Naive thymus-derived CD8-positive, alpha-beta T cell (primary cell): ENCODE results near the gene BLOC1S4. TPM values are rescaled to one million over a fixed set of nuclear protein-coding genes. Genes with fewer than 3 reads are reported as not detected.
"Not testable (repeated sequence)": the region's sequence is repeated elsewhere in the genome, so short reads cannot be mapped to it uniquely, and the experiment has no call there.

Experiments used
- ATAC-seq, 2 donors: fragments of 150-1000 bp; cut with Tn5 transposase in 1 of 2; sonication (Bioruptor Pico), chemical (Tn5 transposase) in 1 of 2; 1 replicate in 1 of 2; 2 replicates in 1 of 2; pipeline ENCODE4 v1.10.0; 2021; ENCODE audit warnings: mild to moderate bottlenecking in 2 of 2, moderate library complexity in 2 of 2
- POLR2A ChIA-PET: fragments of 350-600 bp; sonication (Branson Sonifier 250); formaldehyde crosslinking; loops from one replicate; lab custom pipeline; 2021; ENCODE audit warnings: antibody characterized with exemption; lab: Charles Lee
- DNase-seq, 10 donors: peaks; one replicate each; pipeline versions ENCODE4 v3.0.0 to v3.0.0-alpha.2; 2020 to 2022
- H3K27ac Mint-ChIP-seq, 10 donors: one replicate each; pipeline ENCODE4 v1.8.0; 2020 to 2022; ENCODE audit warnings: mild to moderate bottlenecking in 10 of 10, mixed read lengths in 10 of 10, moderate library complexity in 4 of 10, inconsistent platforms in 1 of 10
- H3K27me3 Mint-ChIP-seq, 5 donors: one replicate each; pipeline ENCODE4 v1.8.0; 2021 to 2022; ENCODE audit warnings: mixed read lengths in 5 of 5
- H3K36me3 Mint-ChIP-seq, 3 donors: one replicate each; pipeline ENCODE4 v1.8.0; 2020 to 2022; ENCODE audit warnings: mixed read lengths in 3 of 3, mild to moderate bottlenecking in 2 of 3, inconsistent platforms in 1 of 3
- H3K4me1 Mint-ChIP-seq, 4 donors: one replicate each; pipeline ENCODE4 v1.8.0; 2021 to 2022; ENCODE audit warnings: mixed read lengths in 4 of 4
- H3K4me3 Mint-ChIP-seq, 10 donors: one replicate each; pipeline ENCODE4 v1.8.0; 2020 to 2022; ENCODE audit warnings: mild to moderate bottlenecking in 10 of 10, mixed read lengths in 10 of 10, moderate library complexity in 6 of 10, inconsistent platforms in 1 of 10
- H3K9me3 Mint-ChIP-seq, 9 donors: one replicate each; pipeline ENCODE4 v1.8.0; 2020 to 2022; ENCODE audit warnings: mixed read lengths in 9 of 9, mild to moderate bottlenecking in 3 of 9, inconsistent platforms in 1 of 9, moderate library complexity in 1 of 9
- polyA plus RNA-seq, 3 donors: library from polyadenylated mRNA; unstranded; fragments of 300-500 nt; fragmentation: Illumina TruSeq; gene quantifications; one replicate each; pipeline ENCODE4 v1.2.3, GENCODE V29; 2021
- total RNA-seq, 8 experiments: library from RNA in 2 of 8; stranded (reverse) in 2 of 8; gene quantifications; one replicate each; pipeline ENCODE4 v1.2.3 and lab custom pipeline; 2021 to 2026

Gene BLOC1S4
- total and polyA plus RNA-seq, 5 experiments from 2014 or later: 38.7 to 81.6 (median 65.8) TPM

DNA sequence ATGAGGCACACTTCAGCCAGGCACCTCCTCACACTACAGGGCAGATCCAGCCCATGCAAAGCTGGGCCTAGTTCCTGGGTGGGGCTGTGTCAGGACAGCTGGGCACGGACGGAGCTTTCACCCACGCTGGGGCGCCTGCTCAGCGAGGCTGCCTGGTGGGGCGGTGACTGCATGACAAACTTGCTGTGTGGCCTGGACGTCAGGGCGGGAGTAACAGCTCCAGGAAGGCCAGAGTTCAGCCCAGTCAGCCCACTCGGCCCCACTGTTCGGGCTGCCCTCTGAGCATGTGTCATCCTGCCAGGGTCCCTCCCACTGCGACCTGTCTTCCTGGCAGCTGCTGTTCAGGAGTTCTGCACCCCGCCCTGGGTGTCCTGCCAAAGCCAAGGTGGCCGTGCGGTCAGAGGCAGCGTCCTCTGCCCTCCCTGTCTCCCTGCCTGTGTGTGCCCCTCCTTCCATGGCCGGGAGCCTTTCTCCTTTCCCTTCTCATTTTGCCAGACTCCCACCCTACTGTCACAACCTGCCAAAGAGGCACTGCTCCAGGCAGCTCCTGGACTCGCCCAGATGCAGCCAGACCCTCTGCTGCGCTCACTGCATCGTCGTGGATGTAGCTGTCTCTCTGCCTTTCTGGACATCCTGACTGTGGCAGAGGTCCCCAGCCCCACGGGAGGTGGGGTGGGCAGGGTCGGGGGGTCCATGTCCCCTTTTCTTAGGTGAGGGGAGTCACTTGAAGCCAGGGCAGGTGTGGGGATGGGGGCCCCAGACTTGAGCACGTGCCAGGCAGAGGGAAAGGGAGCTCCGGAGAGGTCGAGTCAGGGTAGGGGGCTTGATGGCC, 33.6 kb downstream of the BLOC1S4 start:
- POLR2A ChIA-PET: interaction anchor here (0.6 kb wide), 1 partner anchor 102 kb away, joined by 3 read pairs; no protein-coding TSS in a partner anchor
- no peak overlapping the region for H3K4me3 Mint-ChIP-seq
- no peaks in the 10 kb centered on the region for H3K36me3 Mint-ChIP-seq
- H3K9me3 Mint-ChIP-seq: no peaks in the 10 kb centered on the region
- DNase-seq: no peak
- ATAC-seq: no peak
- peaks cover 0 to 1% (median 0%) of the 10 kb centered on the region in 5 donors for H3K27me3 Mint-ChIP-seq
- peaks cover 4 to 22% (median 12%) of the 10 kb centered on the region in 4 donors for H3K4me1 Mint-ChIP-seq
- H3K27ac Mint-ChIP-seq: peak overlapping the region in 2 of 10 donors; percentile 37 to 56

DNA sequence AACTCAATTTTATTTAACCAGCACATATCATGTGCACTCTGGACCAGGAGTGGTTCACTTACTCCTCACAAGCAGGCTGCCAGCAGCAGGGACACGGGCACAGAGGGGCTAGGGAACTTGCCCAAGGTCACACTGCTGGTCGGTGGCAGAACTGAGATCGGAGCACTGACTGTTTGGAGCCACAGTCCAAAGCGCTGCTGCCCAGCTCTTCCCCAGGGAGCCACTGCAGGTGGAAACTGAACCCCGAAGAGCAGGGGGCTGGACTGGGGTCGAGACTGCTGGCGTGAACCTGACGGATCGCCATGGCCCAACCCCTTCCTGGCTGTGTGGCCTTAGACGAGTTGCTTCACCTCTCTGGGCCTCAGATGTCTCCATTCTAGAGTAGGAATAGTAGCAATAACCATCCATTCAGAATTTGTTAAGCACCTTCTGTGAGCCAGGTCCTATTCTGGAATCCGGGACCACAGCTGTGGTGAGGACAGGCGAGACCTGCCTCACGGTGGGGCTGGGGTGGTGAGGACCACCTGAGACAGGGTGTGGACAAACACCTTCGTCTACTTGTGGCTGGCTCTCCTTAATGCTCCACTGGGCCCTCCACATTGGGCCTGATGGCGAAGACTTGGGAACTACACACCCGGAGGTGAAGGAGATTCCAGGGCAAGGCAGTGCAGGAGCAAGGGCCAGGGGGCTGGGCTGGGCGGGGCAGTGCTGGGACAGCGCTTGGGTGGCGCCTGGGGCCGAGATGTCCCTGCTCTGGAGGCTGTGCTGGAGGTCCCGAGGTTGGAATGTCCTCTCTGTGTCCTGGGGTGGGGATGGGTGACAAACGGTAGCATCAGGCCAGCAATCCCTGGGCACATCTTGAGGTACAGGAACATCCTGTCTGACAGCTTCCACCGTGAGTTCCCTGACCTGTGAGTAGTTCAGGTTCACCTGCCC, 34.6 kb downstream of the BLOC1S4 start:
- no peaks in the 10 kb centered on the region for H3K9me3 Mint-ChIP-seq
- ATAC-seq (no peak), DNase-seq (no peak)
- no peaks in the 10 kb centered on the region for H3K27me3 Mint-ChIP-seq
- peak overlapping the region in 7 of 10 donors; percentile 29 to 87 (median 43) for H3K27ac Mint-ChIP-seq
- no peaks in the 10 kb centered on the region for H3K36me3 Mint-ChIP-seq
- POLR2A ChIA-PET: interaction anchor here (1.2 kb wide), 1 partner anchor 25 kb away, joined by 4 read pairs; no protein-coding TSS in a partner anchor
- peak overlapping the region in 5 of 10 donors; percentile 6 to 62 (median 22) for H3K4me3 Mint-ChIP-seq
- peaks cover 4 to 22% (median 12%) of the 10 kb centered on the region in 4 donors for H3K4me1 Mint-ChIP-seq

DNA sequence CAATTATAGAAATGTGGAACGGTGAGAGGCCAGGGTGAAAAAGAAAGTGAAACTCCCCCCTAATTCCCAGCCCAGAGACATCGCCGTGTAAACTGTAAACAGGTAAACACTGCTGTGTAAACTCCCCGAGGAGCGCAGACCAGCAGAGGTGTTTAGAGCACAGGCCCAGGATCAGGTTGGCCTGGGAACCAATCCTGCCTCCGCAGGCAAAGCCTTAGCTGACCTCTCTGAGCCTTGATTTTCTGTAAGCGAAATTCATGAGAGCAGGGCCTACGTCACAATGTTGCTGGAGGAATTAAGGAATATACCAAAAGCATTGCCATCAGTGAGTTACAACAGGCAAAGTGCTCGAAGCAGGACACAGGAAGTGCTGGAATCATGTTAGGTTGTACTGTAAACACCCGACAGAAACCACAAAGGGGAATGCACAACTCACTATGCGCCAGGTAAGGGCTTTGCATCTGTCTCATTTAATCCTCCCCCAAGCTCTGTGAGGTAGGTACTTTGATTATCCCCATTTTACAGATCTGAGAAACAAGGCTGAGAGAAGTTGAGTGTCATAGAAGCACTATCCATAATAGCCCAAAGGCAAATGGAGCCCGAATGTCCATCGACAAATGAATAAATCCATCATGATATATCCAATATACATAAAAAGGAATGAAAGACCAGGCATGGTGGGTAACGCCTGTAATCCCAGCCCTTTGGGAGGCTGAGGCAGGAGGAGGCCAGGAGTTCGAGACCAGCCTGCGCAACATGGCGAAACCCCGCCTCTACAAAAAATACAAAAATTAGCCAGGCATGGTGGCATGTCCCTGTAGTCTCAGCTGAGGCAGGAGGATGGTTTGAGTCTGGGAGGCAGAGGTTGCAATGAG, 35.9 kb downstream of the BLOC1S4 start:
- Mint-ChIP-seq H3K4me3 (peak overlapping the region; percentile 60 to 82 (median 75)), H3K4me1 (peaks cover 4 to 20% (median 12%) of the 10 kb centered on the region in 4 donors), H3K27ac (peak overlapping the region; percentile 45 to 93 (median 88)), H3K9me3 (no peaks in the 10 kb centered on the region), H3K36me3 (no peaks in the 10 kb centered on the region), H3K27me3 (no peaks in the 10 kb centered on the region)
- ATAC-seq (peak in 1 of 2 donors; percentile 58), DNase-seq (no peak)
- POLR2A ChIA-PET: interaction anchor here (1.1 to 1.7 kb wide), 3 partner anchors 16 to 34 kb away, joined by 3 to 4 read pairs (median 3); no protein-coding TSS in a partner anchor

DNA sequence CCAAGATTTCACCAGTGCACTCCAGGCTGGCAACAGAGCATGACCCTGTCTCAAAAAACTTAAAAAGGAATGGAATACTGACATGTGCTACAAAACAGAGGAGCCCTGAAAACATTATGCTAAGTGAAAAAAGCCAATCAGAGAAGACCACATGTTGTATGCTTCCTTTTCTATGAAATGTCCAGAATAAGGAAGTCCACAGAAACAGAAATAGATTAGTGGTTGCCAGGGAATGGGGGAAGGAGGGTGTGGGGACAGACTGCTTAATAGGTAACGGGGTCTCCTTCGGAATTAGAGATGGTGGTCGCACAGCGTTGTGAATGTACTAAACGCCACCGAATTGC, 36.5 kb downstream of the BLOC1S4 start:
- DNase-seq (no peak), ATAC-seq (no peak)
- Mint-ChIP-seq H3K36me3 (no peaks in the 10 kb centered on the region), H3K27me3 (no peaks in the 10 kb centered on the region), H3K4me1 (peaks cover 4 to 18% (median 12%) of the 10 kb centered on the region in 4 donors), H3K4me3 (no peak overlapping the region), H3K9me3 (no peaks in the 10 kb centered on the region), H3K27ac (peak overlapping the region in 3 of 10 donors; percentile 83 to 90 (median 87))
- POLR2A ChIA-PET: interaction anchor here (1.7 kb wide), 1 partner anchor 35 kb away, joined by 3 read pairs; no protein-coding TSS in a partner anchor

DNA sequence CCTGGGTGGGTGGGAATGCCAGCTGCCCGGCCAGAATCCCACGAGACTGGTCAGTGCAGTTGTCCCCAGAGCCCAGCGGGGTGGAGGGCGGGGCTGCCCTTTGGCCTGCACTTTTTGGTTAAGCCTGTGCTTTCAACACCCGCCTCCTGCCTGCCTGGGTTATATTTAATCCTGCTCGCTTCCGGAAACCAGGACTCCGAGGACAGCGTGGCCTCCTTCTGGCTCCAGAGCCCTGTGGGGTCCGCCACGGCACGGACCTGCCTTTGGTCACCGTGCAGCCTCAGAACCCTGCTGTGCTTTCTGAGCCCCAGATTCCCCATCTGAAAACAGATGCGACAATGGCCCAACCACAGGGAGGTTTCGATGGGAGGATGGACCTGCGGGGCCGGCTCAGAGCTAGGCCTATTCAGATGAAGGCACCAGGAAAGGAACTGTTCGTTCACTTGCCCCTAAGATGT, 37.2 kb downstream of the BLOC1S4 start:
- Mint-ChIP-seq H3K27me3 (no peaks in the 10 kb centered on the region), H3K9me3 (no peaks in the 10 kb centered on the region), H3K36me3 (no peaks in the 10 kb centered on the region), H3K4me1 (peaks cover 4 to 18% (median 12%) of the 10 kb centered on the region in 4 donors), H3K4me3 (no peak overlapping the region), H3K27ac (no peak overlapping the region)
- no peak for DNase-seq
- ATAC-seq: no peak
- POLR2A ChIA-PET: interaction anchor here (0.8 to 1.7 kb wide), 2 partner anchors 35 to 80 kb away, joined by 3 to 4 read pairs; a partner anchor contains a TSS

DNA sequence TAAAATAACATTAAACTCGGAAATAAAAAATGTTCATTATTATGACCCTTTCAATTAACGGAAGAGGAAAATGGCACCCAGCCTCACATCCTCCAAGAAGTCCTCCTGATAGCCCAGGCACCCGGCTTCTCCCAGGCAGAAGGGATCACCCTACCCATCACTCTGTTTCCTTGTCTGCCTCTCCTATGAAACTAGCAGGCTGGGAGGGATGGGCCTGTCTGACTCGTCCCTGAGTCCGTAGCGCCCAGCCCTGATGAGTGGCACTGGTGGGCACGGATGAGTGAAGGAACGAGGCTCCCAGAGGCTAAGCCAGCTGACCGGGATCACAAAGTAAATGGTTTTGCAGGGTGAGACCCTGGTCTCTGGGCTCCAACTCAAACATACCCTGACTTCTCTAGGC, 37.9 kb downstream of the BLOC1S4 start:
- POLR2A ChIA-PET: interaction anchor here (0.8 kb wide), 1 partner anchor 80 kb away, joined by 4 read pairs; a partner anchor contains a TSS
- Mint-ChIP-seq H3K27ac (no peak overlapping the region), H3K36me3 (no peaks in the 10 kb centered on the region), H3K4me1 (peaks cover 4 to 20% (median 12%) of the 10 kb centered on the region in 4 donors), H3K4me3 (no peak overlapping the region), H3K27me3 (no peaks in the 10 kb centered on the region), H3K9me3 (no peaks in the 10 kb centered on the region)
- DNase-seq (no peak), ATAC-seq (no peak)

DNA sequence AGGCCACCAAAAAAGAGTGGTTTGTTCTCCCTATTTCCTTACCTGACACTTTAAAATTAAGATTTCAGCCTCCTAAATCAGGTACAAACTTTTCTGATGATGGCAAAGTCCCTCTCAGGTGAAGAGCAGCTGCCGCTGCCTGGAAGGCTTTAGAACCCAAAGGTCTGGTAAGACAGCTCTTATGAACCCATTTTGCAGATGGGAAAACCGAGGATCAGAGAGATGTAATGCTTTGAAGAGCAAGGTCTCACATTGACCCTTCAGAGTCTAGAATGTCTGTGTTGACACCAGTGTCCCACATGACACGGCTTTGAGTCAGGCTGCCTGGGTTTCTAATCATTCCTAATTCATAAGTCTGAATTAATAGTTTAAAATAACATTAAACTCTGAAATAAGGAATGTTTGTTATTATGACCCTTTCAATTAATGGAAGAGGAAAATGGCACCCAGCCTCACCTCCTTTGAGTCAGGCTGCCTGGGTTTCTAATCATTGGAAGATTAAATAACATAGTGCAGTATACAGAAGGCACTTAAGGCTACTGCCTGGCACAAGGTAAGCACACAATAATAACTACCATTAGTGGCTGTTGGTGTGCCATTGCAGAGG, 38.6 kb downstream of the BLOC1S4 start:
- POLR2A ChIA-PET: no interaction called here
- Mint-ChIP-seq H3K36me3 (no peaks in the 10 kb centered on the region), H3K27ac (peak overlapping the region in 1 of 10 donors; percentile 67), H3K4me1 (peaks cover 4 to 20% (median 11%) of the 10 kb centered on the region in 4 donors), H3K4me3 (no peak overlapping the region), H3K27me3 (no peaks in the 10 kb centered on the region), H3K9me3 (no peaks in the 10 kb centered on the region)
- ATAC-seq: no peak
- DNase-seq: no peak

DNA sequence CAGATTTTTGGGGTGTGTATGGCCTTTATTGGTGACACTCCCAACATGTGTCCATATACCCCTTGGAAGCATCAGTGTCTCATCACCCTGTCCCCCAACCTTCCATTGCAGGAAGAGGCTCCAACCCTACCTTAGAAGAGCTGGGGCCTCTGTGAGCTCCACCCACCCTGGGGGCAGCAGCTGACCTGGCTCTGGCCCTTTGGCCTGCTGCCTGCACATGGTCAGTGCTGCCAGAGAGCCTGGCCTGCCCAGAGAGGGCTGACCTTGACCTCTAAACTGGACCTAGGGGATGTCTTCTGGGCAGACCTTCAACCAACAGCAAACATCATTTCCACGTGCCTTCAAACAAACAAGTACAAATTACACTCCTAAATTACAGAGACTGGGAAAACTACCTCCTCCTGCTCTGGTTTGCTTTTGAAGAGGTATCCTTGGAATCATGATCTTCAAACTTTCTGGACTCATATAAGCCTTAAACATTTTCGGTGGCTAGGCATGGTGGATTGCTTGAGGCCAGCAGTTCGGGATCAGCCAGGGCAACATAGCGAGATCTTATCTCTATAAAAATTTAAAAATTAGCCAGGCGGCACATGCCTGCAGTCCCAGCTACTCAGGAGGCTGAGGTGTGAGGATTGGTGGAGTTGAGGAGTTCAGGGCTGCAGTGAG, 39.2 kb downstream of the BLOC1S4 start:
- POLR2A ChIA-PET: no interaction called here
- Mint-ChIP-seq H3K4me1 (peaks cover 4 to 20% (median 10%) of the 10 kb centered on the region in 4 donors), H3K27ac (peak overlapping the region in 1 of 10 donors; percentile 49), H3K9me3 (no peaks in the 10 kb centered on the region), H3K36me3 (no peaks in the 10 kb centered on the region), H3K4me3 (no peak overlapping the region), H3K27me3 (no peaks in the 10 kb centered on the region)
- DNase-seq: no peak
- no peak for ATAC-seq

DNA sequence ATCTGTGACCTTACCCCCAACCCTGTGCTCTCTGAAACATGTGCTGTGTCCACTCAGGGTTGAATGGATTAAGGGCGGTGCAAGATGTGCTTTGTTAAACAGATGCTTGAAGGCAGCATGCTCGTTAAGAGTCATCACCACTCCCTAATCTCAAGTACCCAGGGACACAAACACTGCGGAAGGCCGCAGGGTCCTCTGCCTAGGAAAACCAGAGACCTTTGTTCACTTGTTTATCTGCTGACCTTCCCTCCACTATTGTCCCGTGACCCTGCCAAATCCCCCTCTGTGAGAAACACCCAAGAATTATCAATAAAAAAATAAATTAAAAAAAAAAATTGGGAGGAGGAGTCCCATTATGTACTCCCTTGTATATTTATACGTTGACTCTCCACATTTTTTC, 40.4 kb downstream of the BLOC1S4 start:
- H3K36me3 Mint-ChIP-seq, H3K9me3 Mint-ChIP-seq, ATAC-seq, H3K27ac Mint-ChIP-seq, H3K27me3 Mint-ChIP-seq, DNase-seq, H3K4me3 Mint-ChIP-seq: not testable (repeated sequence)
- POLR2A ChIA-PET: interaction anchor here (0.9 kb wide), 1 partner anchor 12 kb away, joined by 4 read pairs; no protein-coding TSS in a partner anchor
- H3K4me1 Mint-ChIP-seq: peaks cover 8 to 22% (median 14%) of the 10 kb centered on the region in 4 donors

DNA sequence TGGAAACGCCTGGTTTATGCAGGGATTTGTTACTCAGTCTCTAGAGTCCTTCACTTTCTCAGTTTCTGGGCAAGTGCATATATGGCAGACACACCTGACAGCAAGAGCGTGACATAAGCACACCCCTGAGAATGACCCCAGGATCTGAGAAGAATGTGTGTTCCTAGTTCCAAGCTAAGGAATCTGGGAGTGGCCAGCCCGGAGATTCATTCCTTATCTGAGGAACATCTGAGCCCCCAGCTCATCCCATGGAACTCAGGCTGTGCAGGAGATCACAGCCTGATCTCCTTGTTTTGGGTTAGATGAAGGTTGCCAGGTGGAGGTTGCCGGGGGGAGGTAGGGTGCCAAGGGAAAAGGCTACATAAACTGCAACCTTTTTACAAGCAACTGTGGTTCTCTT, 42.8 kb downstream of the BLOC1S4 start:
- ATAC-seq (no peak), DNase-seq (no peak)
- H3K36me3 Mint-ChIP-seq: no peaks in the 10 kb centered on the region
- H3K27ac Mint-ChIP-seq: no peak overlapping the region
- H3K4me1 Mint-ChIP-seq: peaks cover 8 to 24% (median 14%) of the 10 kb centered on the region in 4 donors
- POLR2A ChIA-PET: interaction anchor here (0.7 to 1.1 kb wide), 2 partner anchors 10 to 86 kb away, joined by 3 read pairs; no protein-coding TSS in a partner anchor
- no peak overlapping the region for H3K4me3 Mint-ChIP-seq
- H3K27me3 Mint-ChIP-seq: peaks cover 0 to 2% (median 0%) of the 10 kb centered on the region in 5 donors
- H3K9me3 Mint-ChIP-seq: no peaks in the 10 kb centered on the region
